B cell (primary cell): ENCODE results near the gene PSMD6. TPM values are rescaled to one million over a fixed set of nuclear protein-coding genes. Genes with fewer than 3 reads are reported as not detected.

Experiments used
- ATAC-seq: fragments of 200-7000 bp; cut with Tn5 transposase; one replicate; pipeline ENCODE4 v1.10.0; 2021; ENCODE audit warnings: low read depth, mild to moderate bottlenecking, moderate number of reproducible peaks, moderate library complexity
- CTCF ChIA-PET: fragments of 350-600 bp; sonication (Branson Sonifier 250); formaldehyde crosslinking; loops from one replicate; lab custom pipeline; 2021; ENCODE audit warnings: antibody characterized with exemption, inconsistent platforms; lab: Charles Lee
- POLR2A ChIA-PET: fragments of 350-600 bp; sonication (Branson Sonifier 250); formaldehyde crosslinking; loops from one replicate; lab custom pipeline; 2021; ENCODE audit warnings: antibody characterized with exemption; lab: Charles Lee
- DNase-seq: peaks from one replicate; pipeline ENCODE4 v3.0.0; 2013
- H2AFZ ChIP-seq: 2 replicates; pipeline ENCODE4 v1.6.1; 2012; ENCODE audit warnings: mild to moderate bottlenecking, low read depth, low read length; ENCODE audit not compliant: insufficient read depth, poor library complexity, severe bottlenecking
- H3K27ac ChIP-seq, 2 donors: 1 replicate in 1 of 2; 2 replicates in 1 of 2; pipeline ENCODE4 v1.5.1; 2012 to 2013; ENCODE audit warnings: low read length in 2 of 2, mild to moderate bottlenecking in 2 of 2, moderate library complexity in 1 of 2
- H3K27me3 ChIP-seq, 4 experiments: fragments of 200-600 bp in 1 of 4; sonication (generic) in 1 of 4; replicated peaks in 1 of 4; 1 replicate in 2 of 4; 2 replicates in 2 of 4; pipeline versions ENCODE4 v1.6.1 to v1.7.0; 2013 to 2016; ENCODE audit warnings: low read length in 3 of 4, mild to moderate bottlenecking in 2 of 4, mixed read lengths in 1 of 4, moderate library complexity in 1 of 4; ENCODE audit not compliant: insufficient read depth in 4 of 4, control insufficient read depth in 3 of 4; ENCODE audit errors: control extremely low read depth in 1 of 4
- H3K36me3 ChIP-seq, 2 experiments: replicated peaks in 1 of 2; 1 replicate in 1 of 2; 2 replicates in 1 of 2; pipeline versions ENCODE4 v1.6.1 to v1.7.1; 2013; ENCODE audit warnings: low read length in 1 of 2; ENCODE audit not compliant: insufficient read depth in 2 of 2, control insufficient read depth in 1 of 2; ENCODE audit errors: control extremely low read depth in 1 of 2, extremely low read depth in 1 of 2
- H3K4me1 ChIP-seq, 2 donors: fragments of 200-600 bp in 1 of 2; sonication (generic) in 1 of 2; 1 replicate in 1 of 2; 2 replicates in 1 of 2; pipeline versions ENCODE4 v1.5.1 to v1.6.1; 2013 to 2017; ENCODE audit warnings: low read length in 2 of 2; ENCODE audit not compliant: control insufficient read depth in 2 of 2, insufficient read depth in 2 of 2
- H3K4me2 ChIP-seq: replicated peaks from 2 replicates; pipeline ENCODE3; 2012; ENCODE audit warnings: mild to moderate bottlenecking, low read depth, low read length; ENCODE audit not compliant: poor library complexity, severe bottlenecking
- H3K4me3 ChIP-seq, 5 experiments: fragments of 200-600 bp in 1 of 5; sonication (generic) in 1 of 5; 1 replicate in 3 of 5; 2 replicates in 2 of 5; pipeline versions ENCODE4 v1.5.1 to v1.7.0; 2011 to 2016; ENCODE audit warnings: low read length in 4 of 5, mild to moderate bottlenecking in 4 of 5, low read depth in 2 of 5, control low read depth in 1 of 5, moderate library complexity in 1 of 5; ENCODE audit not compliant: insufficient read depth in 1 of 5; ENCODE audit errors: control extremely low read depth in 1 of 5, extremely low read depth in 1 of 5
- H3K79me2 ChIP-seq: fragments of 200-600 bp; sonication (generic); one replicate; pipeline ENCODE4 v1.6.0; 2016; ENCODE audit warnings: low read length; ENCODE audit not compliant: control insufficient read depth, insufficient read depth
- H3K9ac ChIP-seq: fragments of 200-600 bp; sonication (generic); 2 replicates; pipeline ENCODE4 v1.6.1; 2017; ENCODE audit warnings: mild to moderate bottlenecking, low read length, moderate library complexity
- H3K9me3 ChIP-seq, 3 donors: one replicate each; pipeline versions ENCODE4 v1.6.1 to v1.7.1; 2013; ENCODE audit warnings: low read length in 2 of 3; ENCODE audit not compliant: control insufficient read depth in 2 of 3, insufficient read depth in 1 of 3; ENCODE audit errors: control extremely low read depth in 1 of 3
- H4K20me1 ChIP-seq: 2 replicates; pipeline ENCODE4 v1.6.0; 2012; ENCODE audit warnings: mild to moderate bottlenecking, low read length; ENCODE audit not compliant: insufficient read depth, control insufficient read depth, poor library complexity, severe bottlenecking
- H3K27ac Mint-ChIP-seq: one replicate; pipeline ENCODE4 v1.8.0; 2021; ENCODE audit warnings: mixed read lengths
- H3K27me3 Mint-ChIP-seq: one replicate; pipeline ENCODE4 v1.8.0; 2021; ENCODE audit warnings: mixed read lengths
- H3K4me1 Mint-ChIP-seq: one replicate; pipeline ENCODE4 v1.8.0; 2021; ENCODE audit warnings: mixed read lengths
- H3K4me3 Mint-ChIP-seq: one replicate; pipeline ENCODE4 v1.8.0; 2021; ENCODE audit warnings: mixed read lengths
- H3K9me3 Mint-ChIP-seq: one replicate; pipeline ENCODE4 v1.8.0; 2022; ENCODE audit warnings: mixed read lengths; ENCODE audit not compliant: insufficient read depth
- EZH2 ChIP-seq: IDR thresholded peaks from 2 replicates; pipeline ENCODE4 v1.6.1; 2012; ENCODE audit warnings: borderline replicate concordance, low read depth, mild to moderate bottlenecking, moderate library complexity, low read length; ENCODE audit not compliant: insufficient read depth, poor library complexity, severe bottlenecking
- WGBS: methylation state at CpG from one replicate; pipeline ENCODE4 v1.1.5; 2013; ENCODE audit warnings: missing lambda C conversion rate; ENCODE audit not compliant: insufficient coverage; 5-methylcytosine and 5-hydroxymethylcytosine counted together
- intact Hi-C: fragments of 100-400 bp; cut with micrococcal nuclease; formaldehyde crosslinking; loops from one replicate; pipeline ENCODE4 v1.10.0; 2022
- polyA plus RNA-seq: library from polyadenylated mRNA; depleted of rRNA; stranded (reverse); fragments of >200 nt; gene quantifications from 2 replicates; pipeline ENCODE4 v1.2.3, GENCODE V29; 2012
- total RNA-seq, 2 donors: library from RNA; stranded (reverse); fragments of 120-200 nt in 1 of 2; gene quantifications; 1 replicate in 1 of 2; 2 replicates in 1 of 2; pipeline versions ENCODE4 v1.2.3 to v1.2.4, GENCODE V29; 2013 to 2022
- TF ChIP-seq, protein P1 (sequence below): fragments of 200-600 bp; IDR thresholded peaks from one replicate; pipeline ENCODE4 v1.8.0; 2022; ENCODE audit warnings: antibody characterized with exemption, mild to moderate bottlenecking

PSMD6 gene
- total and polyA plus RNA-seq, 2 donors (not counting 1 experiment from before 2014, with no cell fraction given), result 34.7 to 63.4 TPM

DNA sequence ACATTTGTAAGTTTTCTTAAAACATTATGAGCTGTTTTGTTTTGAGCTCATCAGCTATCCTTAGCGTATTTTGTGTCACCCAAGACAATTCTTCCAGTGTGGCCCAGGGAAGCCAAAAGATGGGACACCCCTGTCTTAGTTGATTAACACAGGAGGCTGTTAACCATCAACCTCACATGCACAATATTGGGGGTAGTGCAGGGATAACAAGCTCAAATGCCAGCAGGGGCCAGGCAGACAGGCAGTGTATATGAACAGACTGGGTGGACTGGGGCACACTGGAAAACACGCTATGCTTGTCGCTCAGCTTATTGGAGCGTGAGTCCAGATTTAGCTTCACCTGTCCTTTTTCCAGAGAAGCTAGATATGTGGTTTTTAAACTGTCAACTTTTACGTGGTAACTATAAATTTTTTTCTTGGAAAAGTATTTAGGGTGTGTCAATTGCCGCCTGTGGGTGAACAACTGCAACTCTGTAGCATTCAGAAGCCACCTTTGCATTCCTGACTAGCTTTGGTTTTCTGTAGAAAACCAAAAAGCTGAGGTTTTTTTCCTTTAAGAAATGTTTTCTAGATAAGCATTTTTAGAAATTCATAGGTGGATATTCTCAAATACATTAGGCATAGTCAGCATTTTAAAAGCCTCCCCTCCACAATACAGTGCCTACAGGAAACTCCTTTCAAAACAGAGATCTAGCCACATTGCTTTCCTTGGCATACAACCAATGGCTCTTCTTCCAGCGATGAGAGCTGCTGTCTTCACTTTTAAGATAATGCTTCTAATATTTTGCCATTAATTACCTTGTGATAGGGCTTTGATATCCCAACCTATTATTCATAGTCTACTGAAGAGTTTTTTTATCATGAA is 14.6 kb downstream of the PSMD6 start:
- Mint-ChIP-seq H3K9me3 (no peaks in the 10 kb centered on the region), H3K4me3 (no peak overlapping the region), H3K27me3 (no peaks in the 10 kb centered on the region), H3K4me1 (no peaks in the 10 kb centered on the region), H3K27ac (no peak overlapping the region)
- H2AFZ ChIP-seq, result no peak overlapping the region
- H3K4me1 ChIP-seq, result no peaks in the 10 kb centered on the region
- ChIA-PET POLR2A (no interaction called here), CTCF (interaction anchor here (0.6 to 3.3 kb wide), 3 partner anchors 15 to 1387 kb away, joined by 3 to 17 read pairs (median 7); partner anchors contain the start of gene PSMD6)
- H3K4me2 ChIP-seq, result no peak overlapping the region
- no peak for ATAC-seq
- no peaks in the 10 kb centered on the region for H4K20me1 ChIP-seq
- intact Hi-C loops, result no loop called here
- no peaks in the 10 kb centered on the region for H3K27me3 ChIP-seq
- H3K27ac ChIP-seq, result no peak overlapping the region
- no peak for TF ChIP-seq EZH2
- TF ChIP-seq, protein P1, sequence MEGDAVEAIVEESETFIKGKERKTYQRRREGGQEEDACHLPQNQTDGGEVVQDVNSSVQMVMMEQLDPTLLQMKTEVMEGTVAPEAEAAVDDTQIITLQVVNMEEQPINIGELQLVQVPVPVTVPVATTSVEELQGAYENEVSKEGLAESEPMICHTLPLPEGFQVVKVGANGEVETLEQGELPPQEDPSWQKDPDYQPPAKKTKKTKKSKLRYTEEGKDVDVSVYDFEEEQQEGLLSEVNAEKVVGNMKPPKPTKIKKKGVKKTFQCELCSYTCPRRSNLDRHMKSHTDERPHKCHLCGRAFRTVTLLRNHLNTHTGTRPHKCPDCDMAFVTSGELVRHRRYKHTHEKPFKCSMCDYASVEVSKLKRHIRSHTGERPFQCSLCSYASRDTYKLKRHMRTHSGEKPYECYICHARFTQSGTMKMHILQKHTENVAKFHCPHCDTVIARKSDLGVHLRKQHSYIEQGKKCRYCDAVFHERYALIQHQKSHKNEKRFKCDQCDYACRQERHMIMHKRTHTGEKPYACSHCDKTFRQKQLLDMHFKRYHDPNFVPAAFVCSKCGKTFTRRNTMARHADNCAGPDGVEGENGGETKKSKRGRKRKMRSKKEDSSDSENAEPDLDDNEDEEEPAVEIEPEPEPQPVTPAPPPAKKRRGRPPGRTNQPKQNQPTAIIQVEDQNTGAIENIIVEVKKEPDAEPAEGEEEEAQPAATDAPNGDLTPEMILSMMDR, result no peak
- no peak for DNase-seq
- H3K36me3 ChIP-seq, result peaks cover 9 to 88% of the 10 kb centered on the region in 2 experiments
- H3K4me3 ChIP-seq, result no peak overlapping the region
- no peak overlapping the region for H3K9ac ChIP-seq
- no peaks in the 10 kb centered on the region for H3K79me2 ChIP-seq
- 68% methylated on average over 3 of the region's 7 CpGs for WGBS
- no peaks in the 10 kb centered on the region for H3K9me3 ChIP-seq

DNA sequence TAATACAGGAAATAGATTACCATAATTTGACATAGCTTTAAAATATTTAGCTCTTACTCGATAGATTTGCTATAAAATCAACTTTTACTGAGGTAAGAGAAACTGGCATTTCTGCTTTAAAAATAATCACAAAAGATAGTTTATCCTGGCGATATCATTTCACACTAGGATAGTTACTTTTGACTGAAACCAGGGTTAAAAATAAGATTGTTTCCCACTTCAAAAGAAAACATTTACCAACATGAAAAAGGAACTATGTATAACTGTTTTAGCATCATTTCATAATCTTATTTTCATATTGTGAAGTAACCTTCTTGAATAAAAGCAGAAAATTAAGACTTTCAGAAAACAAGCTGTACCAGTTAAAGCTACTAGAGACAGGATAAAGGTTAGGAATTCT is 15.3 kb downstream of the PSMD6 start:
- Mint-ChIP-seq H3K4me1 (no peaks in the 10 kb centered on the region), H3K9me3 (no peaks in the 10 kb centered on the region), H3K27ac (no peak overlapping the region), H3K27me3 (no peaks in the 10 kb centered on the region), H3K4me3 (no peak overlapping the region)
- DNase-seq, result no peak
- intact Hi-C loops, result no loop called here
- H3K36me3 ChIP-seq, result peaks cover 9 to 81% of the 10 kb centered on the region in 2 experiments
- H3K79me2 ChIP-seq, result no peaks in the 10 kb centered on the region
- no peak overlapping the region for H2AFZ ChIP-seq
- WGBS, result no CpG with 5 or more reads among the region's 2 CpGs
- no peaks in the 10 kb centered on the region for H3K9me3 ChIP-seq
- no peaks in the 10 kb centered on the region for H3K27me3 ChIP-seq
- no peak overlapping the region for H3K4me3 ChIP-seq
- H3K9ac ChIP-seq, result no peak overlapping the region
- ChIA-PET POLR2A (no interaction called here), CTCF (interaction anchor here (1.7 to 3.3 kb wide), 2 partner anchors 14 to 15 kb away, joined by 7 to 17 read pairs; partner anchors contain the start of gene PSMD6)
- H3K4me2 ChIP-seq, result no peak overlapping the region
- peak overlapping the region in 1 of 2 donors; percentile 4 for H3K27ac ChIP-seq
- no peaks in the 10 kb centered on the region for H4K20me1 ChIP-seq
- ATAC-seq, result no peak
- no peak for TF ChIP-seq EZH2
- TF ChIP-seq, protein P1, result no peak
- H3K4me1 ChIP-seq, result no peaks in the 10 kb centered on the region
